Hematopoietic multipotent progenitor cell treated with erythropoietin and hydrocortisone succinate and interleukin-3 and kit ligand, for 4 days (in vitro differentiated cells): ENCODE data around the gene ATAD3C.
A peak's percentile ranks its signal among the peaks of the same experiment; 100 is the strongest.
"Not testable (repeated sequence)": the region's sequence is repeated elsewhere in the genome, so short reads cannot be mapped to it uniquely, and the experiment has no call there.

Experiments
- DNase-seq: peaks from one replicate; pipeline ENCODE4 v3.0.0-alpha.2; 2015

ATAD3C gene, protein sequence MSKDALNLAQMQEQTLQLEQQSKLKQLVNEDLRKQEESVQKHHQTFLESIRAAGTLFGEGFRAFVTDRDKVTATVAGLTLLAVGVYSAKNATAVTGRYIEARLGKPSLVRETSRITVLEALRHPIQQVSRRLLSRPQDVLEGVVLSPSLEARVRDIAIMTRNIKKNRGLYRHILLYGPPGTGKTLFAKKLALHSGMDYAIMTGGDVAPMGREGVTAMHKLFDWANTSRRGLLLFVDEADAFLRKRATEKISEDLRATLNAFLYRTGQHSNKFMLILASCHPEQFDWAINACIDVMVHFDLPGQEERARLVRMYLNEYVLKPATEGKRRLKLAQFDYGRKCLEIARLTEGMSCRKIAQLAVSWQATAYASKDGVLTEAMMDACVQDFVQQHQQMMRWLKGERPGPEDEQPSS

DNA sequence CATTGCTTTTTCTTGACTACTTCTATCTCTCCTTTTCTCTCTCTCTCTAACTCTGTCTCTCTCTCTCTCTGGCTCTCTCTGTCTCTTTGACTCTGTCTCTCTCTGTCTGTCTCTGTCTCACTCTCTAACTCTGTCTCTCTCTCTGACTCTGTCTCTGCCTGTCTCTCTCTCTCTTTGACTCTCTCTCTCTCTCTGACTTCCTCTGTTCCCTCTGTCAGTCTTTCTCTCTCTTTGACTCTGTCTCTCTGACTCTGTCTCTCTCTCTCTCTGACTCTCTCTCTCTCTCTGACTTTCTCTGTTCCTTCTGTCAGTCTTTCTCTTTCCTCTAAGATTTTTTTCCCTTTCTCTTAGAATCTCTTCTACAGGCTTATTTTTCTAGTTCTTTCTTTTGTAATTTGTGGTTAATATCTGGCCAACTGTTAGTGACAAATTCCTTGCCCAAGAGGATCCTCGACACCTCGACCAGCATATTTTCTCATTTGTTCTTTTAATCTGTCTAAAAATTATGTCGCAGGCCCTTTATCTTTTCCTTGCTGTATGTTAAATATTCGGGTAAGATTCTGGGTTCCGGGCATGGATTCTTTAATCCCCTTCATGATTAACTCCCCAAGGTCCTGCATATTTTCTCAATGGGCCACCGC lies at the start of gene ATAD3C:
Gene ATAD3C (plus strand): TSS at position 591 of the 641 bp plus-strand sequence. CDS start 995 bp downstream, outside the sequence.
- no peak for DNase-seq

DNA sequence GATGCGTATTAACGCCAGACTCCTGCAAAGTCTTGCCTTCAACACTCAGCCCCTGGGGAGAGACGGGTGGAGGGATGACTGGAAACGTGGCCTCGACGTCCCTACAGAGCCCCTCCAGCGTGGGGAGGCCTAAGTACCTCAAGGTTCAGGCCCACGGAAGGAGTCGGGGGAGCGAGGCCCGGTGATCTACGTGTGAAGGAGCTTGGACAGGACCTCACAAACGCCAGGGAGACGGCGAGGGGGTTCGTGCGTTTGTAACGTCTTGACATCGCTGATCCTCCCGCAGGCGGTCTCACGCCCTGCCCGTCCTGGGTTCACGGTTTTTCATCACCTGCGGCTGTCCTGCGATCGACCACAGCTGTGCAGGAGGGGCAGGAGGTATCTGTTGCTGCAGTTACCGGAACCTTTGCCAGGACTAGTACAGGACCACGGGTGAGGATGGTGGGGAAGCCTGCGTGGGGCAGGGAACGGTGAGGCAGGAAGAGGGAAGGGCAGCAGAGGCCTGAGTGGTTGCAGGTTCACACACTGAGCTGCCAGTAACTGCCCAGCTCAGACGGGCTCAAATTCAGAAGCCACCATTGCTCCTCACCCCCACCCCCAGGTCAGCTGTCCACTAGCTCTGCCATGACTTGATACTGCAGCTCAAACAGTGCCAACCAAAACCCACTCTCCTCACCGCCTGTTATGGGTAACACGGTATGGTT lies 49.5 kb upstream of the ATAD3C start:
- peak; percentile 56 for DNase-seq

DNA sequence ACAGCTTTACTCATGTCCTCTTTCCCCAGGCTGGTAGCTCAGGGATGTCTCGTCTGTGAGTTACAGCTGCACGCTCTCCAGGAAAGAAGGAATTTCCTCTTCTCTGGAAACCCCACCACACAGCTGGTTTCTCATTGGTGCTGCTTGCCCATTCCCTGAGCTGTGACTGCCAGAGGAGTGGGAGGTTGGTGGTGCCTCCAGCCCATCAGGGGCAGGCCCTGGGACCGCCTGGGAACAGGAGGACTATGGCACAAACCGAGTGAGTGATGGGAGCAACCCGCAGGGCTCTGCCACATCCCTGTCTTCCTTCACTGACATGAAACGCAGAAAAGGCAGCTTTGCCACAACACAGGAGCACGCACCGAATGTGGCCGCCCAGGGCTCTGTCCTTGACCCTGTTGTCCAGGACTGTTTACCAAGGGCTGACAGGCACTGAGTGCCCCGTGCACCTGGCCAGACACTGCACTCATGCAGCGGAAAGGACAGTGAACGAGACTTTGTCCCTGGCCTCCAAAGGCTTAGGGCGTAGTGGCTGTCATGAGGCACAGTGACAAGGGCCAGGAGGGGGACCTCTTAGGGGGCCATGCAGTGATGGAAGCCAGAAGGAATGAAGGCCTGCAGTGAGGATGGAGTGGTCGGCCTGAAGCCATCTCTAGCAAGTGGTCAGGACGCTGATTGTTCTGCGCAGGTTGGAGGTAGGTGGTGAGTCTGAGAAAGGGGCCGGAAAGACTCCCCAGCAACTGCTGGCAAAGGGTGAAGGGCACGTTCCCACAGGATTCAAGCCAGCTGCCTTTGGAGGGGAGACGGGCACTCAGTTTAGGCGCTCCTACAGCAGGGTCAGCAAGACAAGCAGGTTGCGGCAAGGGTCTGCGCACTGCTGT lies 48.7 kb upstream of the ATAD3C start:
- no peak for DNase-seq

DNA sequence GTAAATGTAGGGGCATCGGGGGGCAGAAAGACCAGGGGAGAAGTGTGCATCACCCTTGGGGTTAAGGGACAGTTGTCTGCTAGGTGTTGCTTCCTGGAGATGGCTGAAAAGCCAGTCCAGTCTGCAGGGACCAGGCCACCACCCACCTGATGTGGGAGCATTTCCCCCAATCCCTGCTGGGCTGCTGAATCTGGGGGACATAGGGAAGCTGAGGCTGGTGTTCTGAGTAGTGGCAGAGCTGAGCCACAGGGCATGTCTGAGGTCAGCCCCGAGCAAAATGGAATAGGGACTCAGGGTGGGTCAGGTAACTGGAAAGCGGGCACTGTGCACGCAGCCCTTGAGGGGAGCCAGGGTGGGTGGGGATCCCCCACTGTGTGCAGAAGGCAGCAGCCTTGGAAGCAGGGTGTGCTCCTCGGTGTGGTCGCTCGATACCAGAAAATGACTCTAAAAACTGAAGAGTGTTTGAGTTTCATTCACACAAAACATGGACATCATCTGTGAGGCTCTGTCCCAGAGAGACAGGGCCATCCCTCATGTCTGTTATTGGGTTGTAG lies 48.0 kb upstream of the ATAD3C start:
- no peak for DNase-seq

DNA sequence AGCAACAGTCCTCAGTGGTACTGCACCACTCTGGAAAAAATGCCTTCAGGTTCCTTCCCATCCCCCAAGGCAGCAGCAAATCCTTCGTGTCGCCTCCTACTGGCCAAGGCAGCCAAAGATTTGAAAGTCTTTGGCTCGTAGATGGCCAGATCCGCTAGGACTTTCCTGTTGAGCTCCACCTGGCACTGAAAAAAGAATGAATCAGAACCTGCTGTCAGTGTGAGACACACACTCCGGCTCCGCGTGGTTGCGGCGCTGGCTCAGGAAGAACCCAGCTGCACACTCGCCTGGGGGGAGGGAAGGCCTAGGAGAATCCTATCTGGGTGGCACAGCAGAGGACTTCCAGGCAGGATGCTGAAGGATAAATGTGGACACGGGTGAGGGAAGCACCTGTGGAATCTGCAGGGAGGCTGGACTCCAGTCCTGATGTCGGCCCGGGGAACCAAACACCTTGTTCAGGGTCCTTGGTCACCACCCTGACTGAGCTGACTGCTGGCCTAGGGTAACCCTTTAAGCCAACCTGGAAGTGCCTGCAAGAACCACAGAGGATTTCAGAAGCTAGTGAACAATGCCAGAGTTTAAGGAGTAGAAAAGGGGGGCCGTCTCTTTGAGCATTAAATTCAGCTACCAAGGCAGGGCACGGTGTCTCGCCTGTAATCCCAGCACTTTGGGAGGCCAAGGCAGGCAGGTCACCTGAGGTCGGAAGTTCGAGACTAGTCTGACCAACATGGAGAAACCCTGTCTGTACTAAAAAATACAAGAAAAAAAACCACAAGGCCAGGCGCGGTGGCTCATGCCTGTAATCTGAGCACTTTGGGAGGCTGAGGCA lies 47.2 kb upstream of the ATAD3C start:
- DNase-seq = peak; percentile 78

DNA sequence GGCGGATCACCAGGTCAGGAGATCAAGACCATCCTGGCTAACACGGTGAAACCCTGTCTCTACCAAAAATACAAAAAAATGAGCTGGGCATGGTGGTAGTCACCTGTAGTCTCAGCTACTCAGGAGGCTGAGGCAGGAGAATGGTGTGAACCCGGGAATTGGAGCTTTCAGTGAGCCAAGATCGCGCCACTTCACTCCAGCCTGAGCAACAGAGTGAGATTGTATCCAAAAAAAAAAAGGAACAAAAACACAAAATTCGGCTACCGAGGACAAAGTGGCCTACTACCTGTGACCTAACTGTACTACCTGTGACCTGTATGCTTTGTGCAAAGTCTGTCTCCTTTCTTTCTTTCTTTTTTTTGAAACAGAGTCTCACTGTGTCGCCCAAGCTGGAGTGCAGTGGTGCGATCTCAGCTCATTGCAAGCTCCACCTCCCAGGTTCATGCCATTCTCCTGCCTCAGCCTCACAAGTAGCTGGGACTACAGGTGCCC lies 46.5 kb upstream of the ATAD3C start:
- not testable (repeated sequence) for DNase-seq

DNA sequence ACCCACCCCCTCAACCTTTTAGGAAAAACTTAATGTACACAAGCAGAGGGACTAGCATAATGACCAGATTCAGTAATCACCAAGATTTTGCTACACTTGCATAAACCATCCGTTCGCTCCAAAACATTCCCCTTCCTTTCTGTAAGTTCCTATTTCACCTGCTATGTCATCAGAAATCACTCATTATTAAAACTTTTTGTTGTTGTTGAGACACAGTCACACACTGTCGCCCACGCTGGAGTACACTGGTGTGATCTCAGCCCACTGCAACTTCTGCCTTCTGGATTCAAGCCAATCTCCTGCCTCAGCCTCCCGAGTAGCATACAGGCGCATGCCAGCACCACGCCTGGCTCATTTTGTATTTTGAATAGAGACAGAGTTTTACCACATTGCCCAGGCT lies 45.8 kb upstream of the ATAD3C start:
- no peak for DNase-seq

DNA sequence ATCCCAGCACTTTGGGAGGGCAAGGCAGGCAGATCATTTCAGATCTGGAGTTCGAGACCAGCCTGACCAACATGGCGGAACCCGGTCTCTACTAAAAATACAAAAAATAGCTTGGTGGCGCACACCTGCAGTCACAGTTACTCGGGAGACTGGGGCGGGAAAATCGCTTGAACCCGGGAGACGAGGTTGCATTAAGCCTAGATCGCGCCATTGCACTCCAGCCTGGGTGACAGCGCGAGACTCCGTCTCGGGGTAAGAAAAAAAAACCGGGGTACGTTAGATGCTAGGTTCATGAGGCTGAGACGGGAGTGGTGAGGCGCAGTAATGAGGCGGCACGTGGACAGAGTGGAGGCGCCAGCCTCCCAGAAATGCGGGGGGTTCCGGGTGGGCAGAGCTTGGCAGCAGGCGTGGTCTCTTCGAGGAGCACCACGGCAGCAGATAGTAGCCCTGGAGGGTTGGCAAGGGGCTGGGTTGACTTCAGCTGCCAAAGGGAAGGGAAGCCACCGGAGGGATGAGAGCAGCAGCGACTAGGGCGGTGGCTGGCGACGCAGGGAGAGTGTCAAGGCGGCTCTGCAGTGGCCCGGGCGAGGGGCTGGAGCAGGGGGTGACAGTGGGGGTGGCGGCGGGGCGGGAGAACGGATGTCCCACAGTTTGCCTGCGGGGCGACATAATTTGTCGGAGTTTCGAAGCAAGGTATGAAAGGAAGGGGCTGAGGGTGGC lies 43.2 kb upstream of the ATAD3C start:
- peak; percentile 73 for DNase-seq

DNA sequence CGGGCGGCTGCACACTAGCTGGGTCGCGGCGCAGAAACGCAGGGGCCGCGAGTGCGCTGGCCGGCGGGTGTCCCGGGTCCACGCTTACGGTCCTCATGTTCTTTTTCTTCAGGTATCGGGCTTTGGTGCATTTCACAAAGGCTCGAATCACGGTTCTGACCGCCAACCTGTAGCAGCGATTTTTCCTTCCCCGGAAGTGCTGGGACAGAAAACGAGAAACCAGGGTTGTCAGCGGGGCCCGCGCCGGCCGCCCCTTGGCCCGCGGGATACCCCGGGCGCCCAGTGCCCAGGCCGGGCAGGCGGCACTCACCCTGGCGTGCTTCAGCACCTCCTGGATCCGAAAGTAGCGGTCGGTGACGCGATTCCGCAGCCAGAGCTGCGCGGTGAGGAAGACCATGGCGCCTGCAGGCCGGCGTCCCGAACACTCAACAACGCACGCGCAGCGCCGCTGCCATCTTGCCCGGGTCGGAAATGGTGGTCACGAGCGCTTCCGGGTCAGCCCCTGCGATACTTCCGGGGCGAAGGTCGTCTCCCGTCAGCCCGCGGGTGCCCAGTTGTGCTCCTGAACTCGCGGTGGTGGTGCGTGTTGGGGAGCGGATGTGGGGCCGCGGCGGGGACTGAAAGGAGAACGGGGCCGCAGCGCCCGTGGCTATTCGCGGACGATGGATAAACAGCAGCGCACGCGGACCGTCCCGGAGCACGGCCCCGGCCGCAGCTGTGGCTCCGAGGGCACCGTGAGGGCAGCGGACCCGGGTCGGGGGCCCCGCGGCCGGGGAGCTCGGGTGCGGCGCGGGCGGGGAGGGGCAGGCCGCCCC lies 42.5 kb upstream of the ATAD3C start, which contains the start of gene MRPL20:
Gene MRPL20 (minus strand): TSS at position 473 of the 815 bp plus-strand sequence. CDS start 76 bp downstream, at position 397.
- DNase-seq = peak; percentile 98

DNA sequence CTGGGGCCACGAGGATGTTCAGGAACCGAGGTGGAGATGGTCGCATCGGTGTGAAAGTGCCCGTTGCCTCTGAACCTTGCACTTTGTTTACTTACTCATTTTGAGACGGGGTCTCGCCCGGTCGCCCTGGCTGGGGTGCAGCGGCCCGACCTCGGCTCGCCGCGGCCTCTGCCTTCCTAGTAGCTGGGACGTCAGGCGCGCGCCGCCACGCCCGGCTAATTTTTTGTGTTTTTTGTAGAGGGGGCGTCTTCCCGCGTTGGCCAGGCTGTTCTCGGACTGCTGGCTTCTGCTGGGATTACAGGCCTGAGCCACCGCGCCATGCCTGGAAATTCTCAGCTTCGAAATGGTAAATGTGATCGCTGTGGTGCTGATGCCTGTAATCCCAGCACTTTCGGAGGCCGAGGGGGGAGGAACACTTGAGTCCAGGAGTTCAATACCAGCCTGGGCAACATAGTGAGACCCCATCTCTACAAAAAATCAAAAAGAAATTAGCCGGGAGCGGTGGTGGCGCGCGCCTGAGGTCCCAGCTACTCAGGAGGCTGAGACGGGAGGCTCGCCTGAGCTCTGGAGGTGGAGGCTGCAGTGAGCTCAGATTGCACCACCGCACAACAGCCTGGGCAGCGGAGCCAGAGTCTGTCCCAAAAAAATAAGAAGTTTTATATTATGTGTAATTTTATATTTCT lies 41.7 kb upstream of the ATAD3C start:
- DNase-seq = peak; percentile 69

DNA sequence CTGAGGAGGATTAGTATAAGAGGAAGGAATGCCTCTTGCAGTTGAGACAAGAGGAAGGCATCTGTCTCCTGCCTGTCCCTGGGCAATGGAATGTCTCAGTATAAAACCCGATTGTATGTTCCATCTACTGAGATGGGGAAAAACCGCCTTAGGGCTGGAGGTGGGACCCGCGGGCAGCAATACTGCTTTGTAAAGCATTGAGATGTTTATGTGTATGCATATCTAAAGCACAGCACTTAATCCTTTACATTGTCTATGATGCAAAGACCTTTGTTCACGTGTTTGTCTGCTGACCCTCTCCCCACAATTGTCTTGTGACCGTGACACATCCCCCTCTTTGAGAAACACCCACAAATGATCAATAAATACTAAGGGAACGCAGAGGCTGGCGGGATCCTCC lies 39.3 kb upstream of the ATAD3C start:
- not testable (repeated sequence) for DNase-seq

DNA sequence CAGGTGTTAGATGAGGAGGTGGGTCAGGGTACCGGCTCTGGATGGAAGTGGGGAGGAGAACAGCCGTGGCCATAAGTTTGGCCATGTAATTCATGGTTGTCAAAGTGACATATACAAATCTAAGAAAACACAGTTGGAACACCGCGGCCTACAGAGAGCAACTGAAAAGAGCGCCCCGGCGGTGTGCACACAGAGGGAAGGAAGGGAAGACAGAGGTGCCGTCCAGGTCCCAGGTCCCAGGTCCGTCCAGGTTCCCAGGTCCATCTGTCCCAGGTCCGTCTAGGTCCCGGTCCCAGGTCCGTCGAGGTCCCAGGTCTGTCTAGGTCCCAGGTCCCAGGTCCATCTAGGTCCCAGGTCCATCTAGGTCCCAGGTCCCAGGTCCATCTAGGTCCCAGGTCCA lies 37.9 kb upstream of the ATAD3C start:
- DNase-seq = no peak

DNA sequence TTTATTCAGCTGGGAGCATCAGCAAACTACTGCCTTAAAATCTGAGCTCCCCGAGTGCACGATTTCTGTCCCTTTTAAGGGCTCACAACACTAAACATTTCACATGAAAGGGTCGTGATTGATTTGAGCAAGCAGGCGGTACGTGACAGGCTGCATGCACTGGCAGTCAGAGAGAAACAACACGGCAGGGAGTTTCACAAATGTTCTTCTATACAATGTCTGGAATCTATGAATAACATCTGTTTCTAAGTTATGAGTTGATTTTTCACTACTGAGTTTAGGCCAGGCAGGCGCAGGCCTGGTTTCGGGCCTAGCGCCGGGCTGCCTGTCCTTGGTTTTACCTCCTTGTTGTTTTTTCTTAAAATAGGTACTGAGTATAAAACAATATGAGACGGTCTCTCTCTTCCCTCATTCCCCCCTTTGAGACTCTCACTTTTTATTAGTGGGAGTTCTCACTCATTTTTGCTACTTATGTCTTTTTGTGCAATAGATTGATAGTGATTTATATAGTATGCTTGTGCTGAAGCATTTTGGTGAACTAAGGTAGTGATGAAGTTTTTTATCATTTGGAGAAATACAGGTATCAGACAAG lies 37.1 kb upstream of the ATAD3C start:
- DNase-seq = not testable (repeated sequence)

DNA sequence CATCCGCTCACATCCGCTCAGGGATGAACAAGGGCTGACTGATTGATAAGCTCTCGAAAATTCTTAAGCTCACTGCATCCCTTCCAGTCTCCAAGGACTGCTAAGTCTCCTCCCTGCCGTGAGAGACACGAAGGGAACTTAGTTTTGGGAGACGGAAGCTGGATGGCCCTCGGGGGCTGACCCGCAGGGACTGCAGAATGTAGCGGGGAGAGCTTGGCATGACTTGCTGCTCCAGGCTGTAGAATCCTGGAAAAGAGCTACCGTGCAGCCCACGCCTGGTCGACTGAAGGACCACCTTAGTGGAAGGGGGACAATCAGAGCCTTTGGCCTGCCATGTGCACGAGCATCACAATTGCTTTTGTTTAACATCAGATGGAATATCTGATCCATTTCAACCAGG lies 33.7 kb upstream of the ATAD3C start:
- DNase-seq = no peak

DNA sequence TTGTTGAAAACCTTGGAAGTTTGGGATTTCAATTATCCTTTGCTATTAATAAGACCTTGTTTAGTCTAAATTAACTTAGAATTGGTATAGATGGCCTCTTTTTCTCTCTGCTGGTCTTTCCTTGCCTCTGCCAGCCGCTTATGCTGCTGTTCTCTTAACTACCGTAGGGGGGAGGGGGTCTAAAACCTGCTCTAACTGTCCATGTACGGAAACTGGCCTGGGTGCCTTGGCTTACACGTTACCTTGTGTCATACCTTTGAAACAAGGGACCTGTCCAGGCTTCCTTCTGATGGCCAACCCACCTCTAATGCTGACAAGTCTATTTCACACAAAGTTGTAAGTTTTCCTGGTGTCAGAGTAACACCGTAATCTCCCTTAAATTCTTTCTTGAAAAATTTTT lies 32.1 kb upstream of the ATAD3C start:
- DNase-seq = not testable (repeated sequence)

DNA sequence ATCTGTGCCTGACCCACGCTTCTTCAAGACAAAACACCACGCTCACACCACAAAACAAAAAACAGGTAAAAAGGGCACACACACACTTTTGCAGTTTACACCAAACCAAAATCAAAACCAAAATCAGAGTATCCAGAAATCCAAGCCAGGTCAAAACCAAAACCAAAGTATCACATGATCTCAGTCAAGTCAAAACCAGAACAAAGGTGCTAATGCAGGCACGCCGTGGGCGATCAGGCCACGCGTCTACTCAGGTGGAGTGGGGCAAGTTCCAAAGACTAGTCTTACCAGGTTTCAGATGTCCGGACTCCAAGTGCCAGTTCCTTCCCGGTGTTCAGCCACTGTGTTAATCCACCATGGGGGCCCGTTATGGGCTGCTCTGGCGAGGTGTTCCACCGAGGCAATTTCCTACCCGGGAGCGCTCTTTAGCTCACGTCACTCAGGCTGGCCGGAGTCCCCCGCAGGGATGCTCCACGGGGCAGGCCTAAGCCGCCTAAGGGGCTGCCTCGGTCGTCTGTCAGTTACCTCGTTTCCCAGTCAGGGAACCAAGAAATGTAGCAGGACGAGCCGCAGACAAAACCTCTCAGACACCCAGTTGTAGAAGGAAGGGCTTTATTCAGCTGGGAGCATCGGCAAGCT lies 31.5 kb upstream of the ATAD3C start:
- not testable (repeated sequence) for DNase-seq

DNA sequence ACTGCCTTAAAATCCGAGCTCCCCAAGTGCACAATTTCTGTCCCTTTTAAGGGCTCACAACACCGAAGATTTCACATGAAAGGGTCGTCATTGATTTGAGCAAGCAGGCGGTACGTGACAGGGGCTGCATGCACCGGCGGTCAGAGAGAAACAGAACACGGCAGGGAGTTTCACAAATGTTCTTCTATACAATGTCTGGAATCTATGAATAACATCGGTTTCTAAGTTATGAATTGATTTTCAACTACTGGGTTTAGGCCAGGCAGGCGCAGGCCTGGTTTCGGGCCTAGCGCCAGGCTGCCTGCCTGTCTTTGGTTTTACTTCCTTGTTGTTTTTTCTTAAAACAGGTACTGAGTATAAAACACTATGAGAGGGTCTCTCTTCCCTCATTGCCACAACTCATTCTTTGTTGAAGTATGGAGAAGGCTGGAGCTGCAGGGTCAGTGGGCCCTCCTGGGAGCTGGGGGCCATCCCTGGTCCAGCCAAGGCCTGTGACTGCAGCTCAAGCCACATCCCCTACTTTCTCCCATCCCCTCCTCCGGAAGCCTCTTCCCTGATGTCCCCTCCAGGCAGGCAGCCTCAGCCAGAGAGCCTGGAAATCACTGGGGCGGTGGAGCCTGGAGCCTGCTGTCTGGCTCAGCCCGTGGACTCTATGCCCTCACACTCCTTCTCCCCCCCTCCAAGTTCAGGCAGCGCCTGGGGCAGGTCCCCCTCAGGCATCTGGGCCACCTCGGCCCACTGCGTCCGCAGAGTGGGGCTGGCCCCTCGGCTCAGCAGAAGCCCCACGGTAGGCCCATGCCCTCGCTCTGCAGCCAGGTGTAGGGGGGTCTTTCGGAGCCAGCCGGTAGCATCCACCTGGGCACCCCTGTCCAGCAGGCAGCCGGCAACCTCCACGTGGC lies 30.8 kb upstream of the ATAD3C start:
- DNase-seq = no peak
